ENCODE measurements around the gene SNX33.
"Not testable (repeated sequence)": the region's sequence is repeated elsewhere in the genome, so short reads cannot be mapped to it uniquely, and the experiment has no call there.

The SNX33 gene

GRCh38 chr15:75699961-75700874, 52.5 kb downstream of the SNX33 start:
- Histone ChIP-seq H3K4me2 (ENCODE audit: low read length) (peak overlapping the region; percentile 56), H3K4me1 (ENCODE audit: control insufficient read depth, insufficient read depth, low read length) (peaks cover 41% of the 10 kb centered on the region), H3K9ac (ENCODE audit: low read depth, low read length) (peak overlapping the region; percentile 21), H3K4me3 (ENCODE audit: low read length) (peak overlapping the region; percentile 42)
- not testable (repeated sequence) for H3K36me3 ChIP-seq (ENCODE audit: insufficient read depth, low read length); H3K9me3 ChIP-seq (replicated peaks; ENCODE audit: low read length); H3K27me3 ChIP-seq (ENCODE audit: control insufficient read depth, insufficient read depth, low read length)

- H3K9ac ChIP-seq (ENCODE audit: low read depth, low read length); H3K4me2 ChIP-seq (ENCODE audit: low read length); H3K27me3 ChIP-seq (ENCODE audit: control insufficient read depth, insufficient read depth, low read length); H3K36me3 ChIP-seq (ENCODE audit: insufficient read depth, low read length); H3K4me3 ChIP-seq (ENCODE audit: low read length); H3K9me3 ChIP-seq (replicated peaks; ENCODE audit: low read length): not testable (repeated sequence)
- H3K4me1 ChIP-seq (ENCODE audit: control insufficient read depth, insufficient read depth, low read length) = peaks cover 39% of the 10 kb centered on the region
Measured at GRCh38 chr15:75701071-75702003, 53.6 kb downstream of the SNX33 start.

GRCh38 chr15:75702436-75702835, 54.7 kb downstream of the SNX33 start:
- no peak overlapping the region for H3K4me3 ChIP-seq (ENCODE audit: low read length)
- H3K36me3 ChIP-seq (ENCODE audit: insufficient read depth, low read length) = no peaks in the 10 kb centered on the region
- no peaks in the 10 kb centered on the region for H3K9me3 ChIP-seq (replicated peaks; ENCODE audit: low read length)
- H3K27me3 ChIP-seq (ENCODE audit: control insufficient read depth, insufficient read depth, low read length) = no peaks in the 10 kb centered on the region
- peaks cover 39% of the 10 kb centered on the region for H3K4me1 ChIP-seq (ENCODE audit: control insufficient read depth, insufficient read depth, low read length)
- no peak overlapping the region for H3K9ac ChIP-seq (ENCODE audit: low read depth, low read length)
- no peak overlapping the region for H3K4me2 ChIP-seq (ENCODE audit: low read length)

GRCh38 chr15:75703440-75704262, 55.9 kb downstream of the SNX33 start:
- not testable (repeated sequence) for H3K4me3 ChIP-seq (ENCODE audit: low read length); H3K9me3 ChIP-seq (replicated peaks; ENCODE audit: low read length); H3K27me3 ChIP-seq (ENCODE audit: control insufficient read depth, insufficient read depth, low read length); H3K36me3 ChIP-seq (ENCODE audit: insufficient read depth, low read length)
- Histone ChIP-seq H3K4me1 (ENCODE audit: control insufficient read depth, insufficient read depth, low read length) (peaks cover 39% of the 10 kb centered on the region), H3K4me2 (ENCODE audit: low read length) (peak overlapping the region; percentile 41), H3K9ac (ENCODE audit: low read depth, low read length) (peak overlapping the region; percentile 60)

GRCh38 chr15:75704263-75704615, 56.5 kb downstream of the SNX33 start:
- no peak overlapping the region for H3K4me3 ChIP-seq (ENCODE audit: low read length)
- H3K36me3 ChIP-seq (ENCODE audit: insufficient read depth, low read length) = no peaks in the 10 kb centered on the region
- H3K9ac ChIP-seq (ENCODE audit: low read depth, low read length) = peak overlapping the region; percentile 60
- peak overlapping the region; percentile 41 for H3K4me2 ChIP-seq (ENCODE audit: low read length)
- no peaks in the 10 kb centered on the region for H3K27me3 ChIP-seq (ENCODE audit: control insufficient read depth, insufficient read depth, low read length)
- H3K9me3 ChIP-seq (replicated peaks; ENCODE audit: low read length) = no peaks in the 10 kb centered on the region
- H3K4me1 ChIP-seq (ENCODE audit: control insufficient read depth, insufficient read depth, low read length) = peaks cover 39% of the 10 kb centered on the region

- no peaks in the 10 kb centered on the region for H3K36me3 ChIP-seq (ENCODE audit: insufficient read depth, low read length)
- no peak overlapping the region for H3K4me3 ChIP-seq (ENCODE audit: low read length)
- peaks cover 39% of the 10 kb centered on the region for H3K4me1 ChIP-seq (ENCODE audit: control insufficient read depth, insufficient read depth, low read length)
- H3K9me3 ChIP-seq (replicated peaks; ENCODE audit: low read length) = no peaks in the 10 kb centered on the region
- peak overlapping the region; percentile 60 for H3K9ac ChIP-seq (ENCODE audit: low read depth, low read length)
- no peaks in the 10 kb centered on the region for H3K27me3 ChIP-seq (ENCODE audit: control insufficient read depth, insufficient read depth, low read length)
- no peak overlapping the region for H3K4me2 ChIP-seq (ENCODE audit: low read length)
Measured at GRCh38 chr15:75704618-75705017, 56.9 kb downstream of the SNX33 start.

GRCh38 chr15:75705375-75705774, 57.7 kb downstream of the SNX33 start:
- not testable (repeated sequence) for H3K4me3 ChIP-seq (ENCODE audit: low read length); H3K9me3 ChIP-seq (replicated peaks; ENCODE audit: low read length); H3K27me3 ChIP-seq (ENCODE audit: control insufficient read depth, insufficient read depth, low read length); H3K9ac ChIP-seq (ENCODE audit: low read depth, low read length); H3K4me2 ChIP-seq (ENCODE audit: low read length); H3K36me3 ChIP-seq (ENCODE audit: insufficient read depth, low read length)
- peaks cover 31% of the 10 kb centered on the region for H3K4me1 ChIP-seq (ENCODE audit: control insufficient read depth, insufficient read depth, low read length)

- no peaks in the 10 kb centered on the region for H3K27me3 ChIP-seq (ENCODE audit: control insufficient read depth, insufficient read depth, low read length)
- H3K9me3 ChIP-seq (replicated peaks; ENCODE audit: low read length) = no peaks in the 10 kb centered on the region
- H3K4me2 ChIP-seq (ENCODE audit: low read length) = no peak overlapping the region
- H3K36me3 ChIP-seq (ENCODE audit: insufficient read depth, low read length) = no peaks in the 10 kb centered on the region
- H3K4me3 ChIP-seq (ENCODE audit: low read length) = no peak overlapping the region
- peaks cover 24% of the 10 kb centered on the region for H3K4me1 ChIP-seq (ENCODE audit: control insufficient read depth, insufficient read depth, low read length)
- no peak overlapping the region for H3K9ac ChIP-seq (ENCODE audit: low read depth, low read length)
Measured at GRCh38 chr15:75705854-75706681, 58.4 kb downstream of the SNX33 start.

- Histone ChIP-seq H3K4me1 (ENCODE audit: control insufficient read depth, insufficient read depth, low read length) (peaks cover 23% of the 10 kb centered on the region), H3K4me2 (ENCODE audit: low read length) (no peak overlapping the region), H3K36me3 (ENCODE audit: insufficient read depth, low read length) (no peaks in the 10 kb centered on the region), H3K27me3 (ENCODE audit: control insufficient read depth, insufficient read depth, low read length) (no peaks in the 10 kb centered on the region), H3K9ac (ENCODE audit: low read depth, low read length) (no peak overlapping the region), H3K9me3 (replicated peaks; ENCODE audit: low read length) (no peaks in the 10 kb centered on the region), H3K4me3 (ENCODE audit: low read length) (no peak overlapping the region)
Measured at GRCh38 chr15:75706682-75706954, 58.9 kb downstream of the SNX33 start.

- not testable (repeated sequence) for H3K4me3 ChIP-seq (ENCODE audit: low read length); H3K9ac ChIP-seq (ENCODE audit: low read depth, low read length)
Measured at GRCh38 chr15:75709458-75709857, 61.7 kb downstream of the SNX33 start.

More at GRCh38 chr15:75709458-75709857, 61.7 kb downstream of the SNX33 start:
- peaks cover 18% of the 10 kb centered on the region for H3K4me1 ChIP-seq (ENCODE audit: control insufficient read depth, insufficient read depth, low read length)
- H3K4me2 ChIP-seq (ENCODE audit: low read length); H3K9me3 ChIP-seq (replicated peaks; ENCODE audit: low read length); H3K36me3 ChIP-seq (ENCODE audit: insufficient read depth, low read length); H3K27me3 ChIP-seq (ENCODE audit: control insufficient read depth, insufficient read depth, low read length): not testable (repeated sequence)
